GM18909 (cell line): ENCODE results near the gene ANKRD10.
A peak's percentile ranks its signal among the peaks of the same experiment; 100 is the strongest.
"Not testable (repeated sequence)": the region's sequence is repeated elsewhere in the genome, so short reads cannot be mapped to it uniquely, and the experiment has no call there.

Experiments used
- ATAC-seq: cut with Tn5 transposase; IDR thresholded peaks from one replicate; pipeline ENCODE4 v1.9.1; 2021; ENCODE audit warnings: mild to moderate bottlenecking; ENCODE audit not compliant: unreplicated experiment, poor library complexity

ANKRD10 gene

GRCh38 chr13:110915057-110915873 lies at the start of gene ANKRD10:
Gene ANKRD10, minus strand, starts transcription at chr13:110915069. Its CDS starts 135 bp downstream, at chr13:110914934.
- peak; percentile 75 for ATAC-seq

GRCh38 chr13:110964229-110965037 lies 49.6 kb upstream of the ANKRD10 start:
- no peak for ATAC-seq

GRCh38 chr13:110963554-110963970 lies 48.7 kb upstream of the ANKRD10 start:
- no peak for ATAC-seq

DNA sequence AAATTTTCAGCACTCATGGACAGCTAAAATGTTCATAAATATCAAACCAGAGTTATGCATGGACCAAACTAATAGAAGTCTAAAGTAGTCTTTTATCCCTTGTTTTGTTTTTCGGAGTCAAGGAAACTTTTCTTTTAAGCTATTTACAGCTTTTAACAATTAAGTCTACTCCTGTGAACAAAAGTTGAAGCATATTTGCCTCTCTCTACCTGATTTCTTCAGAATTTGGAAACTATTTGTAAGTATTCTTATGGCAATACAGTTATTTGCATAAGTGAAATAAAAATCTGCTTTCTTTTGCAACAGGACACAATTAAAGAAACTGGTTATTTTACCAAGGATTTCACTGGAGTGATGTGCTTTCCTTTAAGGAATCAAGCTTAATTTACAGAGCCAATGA lies 47.1 kb upstream of the ANKRD10 start:
- ATAC-seq, result no peak

GRCh38 chr13:110960204-110960603 lies 45.3 kb upstream of the ANKRD10 start:
- no peak for ATAC-seq

DNA sequence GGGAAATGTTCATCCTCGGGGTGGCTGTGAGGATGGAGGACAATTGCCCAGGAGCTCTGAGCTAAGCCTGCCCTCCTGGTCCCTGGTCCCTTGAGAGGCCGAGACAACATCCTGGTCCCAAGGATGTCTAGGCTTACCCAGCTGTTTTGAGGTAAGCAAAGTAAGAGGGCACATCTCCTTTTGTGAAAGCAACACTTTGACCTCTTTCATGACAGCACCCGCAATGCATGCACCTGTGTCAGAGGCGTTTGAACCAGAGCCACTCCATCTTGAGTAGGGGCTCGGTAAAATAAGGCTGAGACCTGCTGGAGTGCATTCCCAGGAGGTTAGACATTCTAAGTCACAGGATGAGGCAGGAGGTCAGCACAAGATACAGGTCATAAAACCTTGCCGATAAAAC lies 43.1 kb upstream of the ANKRD10 start:
- ATAC-seq, result no peak

DNA sequence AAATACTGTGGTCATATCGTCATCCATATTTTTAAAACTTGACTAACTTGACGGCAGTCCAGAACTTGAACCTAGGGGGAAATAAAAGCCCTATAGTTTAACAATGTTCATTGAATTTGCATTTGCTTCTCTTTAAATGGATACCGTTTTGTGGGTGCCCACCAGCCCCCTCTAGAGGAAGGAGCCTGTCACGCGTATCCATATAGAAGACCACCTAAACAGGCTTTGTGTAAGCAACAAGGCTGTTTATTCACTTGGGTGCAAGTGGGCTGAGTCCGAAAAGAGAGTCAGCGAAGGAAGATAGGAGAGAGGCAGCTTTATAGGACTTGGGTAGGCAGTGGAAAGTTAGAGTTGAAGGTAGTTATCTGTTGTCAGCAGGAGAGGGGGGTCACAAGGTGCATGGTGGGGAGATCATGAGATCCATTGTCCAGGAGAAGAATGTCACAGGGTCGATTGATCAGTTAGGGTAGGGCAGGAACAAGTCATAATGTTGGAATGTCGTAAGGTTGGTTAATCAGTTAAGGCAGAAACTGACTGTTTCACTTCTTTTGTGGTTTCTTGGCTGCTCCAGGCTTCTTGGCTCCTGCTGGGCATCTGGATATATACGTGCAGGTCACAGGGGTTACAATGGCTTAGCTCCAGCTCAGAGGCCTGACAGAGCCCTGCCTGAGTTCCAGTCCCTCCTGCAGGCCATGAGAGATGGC lies 42.5 kb upstream of the ANKRD10 start:
- no peak for ATAC-seq

DNA sequence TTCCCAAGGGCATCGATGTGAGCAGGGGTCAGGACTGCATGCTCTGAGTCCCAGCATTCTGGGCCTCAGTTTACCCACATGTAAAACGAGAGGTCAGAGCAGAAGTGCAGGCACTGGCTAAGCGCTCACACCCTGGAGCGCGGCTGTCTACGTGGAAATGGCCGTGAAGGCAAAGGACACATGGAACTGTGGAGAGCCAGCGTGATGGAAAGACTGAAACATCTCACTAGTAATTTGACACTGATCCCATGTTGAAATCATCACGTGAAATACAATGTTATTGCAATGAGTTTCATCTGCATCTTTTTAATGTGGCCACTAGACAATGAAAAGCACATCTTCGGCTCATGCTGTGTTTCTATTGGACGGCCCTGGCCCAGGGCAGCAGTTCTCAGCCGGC lies 41.3 kb upstream of the ANKRD10 start:
- not testable (repeated sequence) for ATAC-seq

GRCh38 chr13:110955608-110956007 lies 40.7 kb upstream of the ANKRD10 start:
- ATAC-seq, result not testable (repeated sequence)

- ATAC-seq, result peak; percentile 69
These were observed 40.2 kb upstream of the ANKRD10 start for GRCh38 chr13:110955072-110955503.

- not testable (repeated sequence) for ATAC-seq
These were observed 39.7 kb upstream of the ANKRD10 start for GRCh38 chr13:110954533-110954920.

GRCh38 chr13:110953833-110954532 lies 39.1 kb upstream of the ANKRD10 start:
- ATAC-seq, result no peak

DNA sequence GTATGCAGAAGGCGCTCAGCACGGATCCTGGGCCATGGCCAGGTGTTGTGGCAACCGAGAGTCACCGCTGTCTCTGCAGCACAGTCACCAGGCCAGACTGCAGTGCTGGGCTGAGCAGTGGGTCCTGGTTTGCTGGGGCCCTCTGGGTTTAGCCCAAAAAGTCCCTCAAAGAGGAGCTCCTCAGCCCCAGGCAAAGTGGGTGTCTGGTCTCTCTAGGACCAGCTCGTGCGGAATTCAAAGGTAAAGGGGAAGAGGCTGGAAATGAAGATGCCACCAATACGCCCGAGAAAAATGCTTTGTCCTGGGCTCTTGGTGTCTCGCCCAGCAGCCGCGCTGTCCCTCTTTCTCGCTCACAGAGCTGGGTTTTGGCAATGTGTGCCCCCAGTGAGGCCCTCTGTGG lies 38.5 kb upstream of the ANKRD10 start:
- ATAC-seq, result no peak

DNA sequence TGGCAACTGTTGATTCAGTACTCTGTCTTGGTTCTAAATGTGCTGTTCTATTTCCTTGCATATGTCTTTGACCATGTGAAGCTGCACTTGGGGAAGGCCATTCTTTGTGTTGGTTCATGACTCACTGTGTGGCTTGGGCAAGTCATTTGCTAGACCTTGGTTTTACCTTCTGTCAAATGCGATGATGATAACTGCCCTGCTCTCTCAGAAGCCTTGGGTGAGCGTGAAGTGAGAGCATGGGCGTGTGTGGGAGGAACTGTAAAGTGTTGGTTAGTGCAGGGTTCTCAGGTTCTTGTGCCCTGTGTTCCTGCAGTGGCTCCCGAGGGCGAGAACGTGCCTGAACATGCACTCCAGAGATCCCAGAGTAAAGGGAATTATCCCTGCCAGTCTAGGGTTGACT lies 37.3 kb upstream of the ANKRD10 start:
- peak; percentile 43 for ATAC-seq

GRCh38 chr13:110950819-110951570 lies 36.1 kb upstream of the ANKRD10 start:
- no peak for ATAC-seq

GRCh38 chr13:110950356-110950755 lies 35.5 kb upstream of the ANKRD10 start:
- ATAC-seq, result no peak

- no peak for ATAC-seq
These were observed 34.8 kb upstream of the ANKRD10 start for GRCh38 chr13:110949628-110950027.

- ATAC-seq, result no peak
These were observed 34.2 kb upstream of the ANKRD10 start for GRCh38 chr13:110949116-110949515.

- not testable (repeated sequence) for ATAC-seq
These were observed 32.5 kb upstream of the ANKRD10 start for GRCh38 chr13:110947338-110947737.
